AG08396 (cell line): ENCODE data around the gene MARVELD2.
A peak's percentile ranks its signal among the peaks of the same experiment; 100 is the strongest.
"Not testable (repeated sequence)": the region's sequence is repeated elsewhere in the genome, so short reads cannot be mapped to it uniquely, and the experiment has no call there.

ENCODE experiments used
- DNase-seq: peaks from one replicate; pipeline ENCODE4 v3.0.0; 2012; ENCODE audit warnings: low spot score, mixed read lengths

MARVELD2 gene

DNA sequence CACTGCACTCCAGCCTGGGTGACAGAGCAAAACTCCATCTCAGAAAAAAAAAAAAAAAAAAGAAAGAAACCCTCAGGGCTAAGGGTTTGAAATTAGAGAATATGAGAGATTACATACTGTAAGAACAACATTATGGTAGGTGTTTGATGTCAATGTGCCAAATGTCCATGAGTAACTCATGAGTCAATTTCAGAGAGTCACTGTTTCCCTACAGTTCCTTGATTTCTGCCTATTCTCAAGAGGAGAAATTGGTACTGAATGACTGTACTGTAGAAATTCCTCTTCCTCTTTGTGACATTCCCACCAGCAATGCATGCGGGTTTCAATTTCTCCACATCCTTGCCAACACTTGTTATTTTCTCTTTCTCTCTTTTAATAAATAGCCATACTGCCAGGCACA is 35.2 kb downstream of the MARVELD2 start:
- peak; percentile 63 for DNase-seq

DNA sequence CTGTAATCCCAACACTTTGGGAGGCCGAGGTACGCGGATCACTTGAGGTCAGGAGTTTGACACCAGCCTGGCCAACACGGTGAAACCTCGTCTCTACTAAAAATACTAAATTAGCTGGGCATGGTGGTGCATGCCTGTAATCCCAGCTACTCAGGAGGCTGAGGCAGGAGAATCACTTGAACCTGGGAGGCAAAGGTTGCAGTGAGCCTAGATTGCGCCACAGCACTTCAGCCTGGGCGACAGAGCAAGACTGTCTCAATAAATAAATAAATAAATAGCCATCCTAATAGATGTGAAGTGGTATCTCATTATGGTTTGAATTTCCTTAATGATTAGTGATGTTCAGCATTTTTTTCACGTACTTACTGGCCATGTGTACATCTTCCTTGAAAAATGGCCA is 35.6 kb downstream of the MARVELD2 start:
- DNase-seq: not testable (repeated sequence)

DNA sequence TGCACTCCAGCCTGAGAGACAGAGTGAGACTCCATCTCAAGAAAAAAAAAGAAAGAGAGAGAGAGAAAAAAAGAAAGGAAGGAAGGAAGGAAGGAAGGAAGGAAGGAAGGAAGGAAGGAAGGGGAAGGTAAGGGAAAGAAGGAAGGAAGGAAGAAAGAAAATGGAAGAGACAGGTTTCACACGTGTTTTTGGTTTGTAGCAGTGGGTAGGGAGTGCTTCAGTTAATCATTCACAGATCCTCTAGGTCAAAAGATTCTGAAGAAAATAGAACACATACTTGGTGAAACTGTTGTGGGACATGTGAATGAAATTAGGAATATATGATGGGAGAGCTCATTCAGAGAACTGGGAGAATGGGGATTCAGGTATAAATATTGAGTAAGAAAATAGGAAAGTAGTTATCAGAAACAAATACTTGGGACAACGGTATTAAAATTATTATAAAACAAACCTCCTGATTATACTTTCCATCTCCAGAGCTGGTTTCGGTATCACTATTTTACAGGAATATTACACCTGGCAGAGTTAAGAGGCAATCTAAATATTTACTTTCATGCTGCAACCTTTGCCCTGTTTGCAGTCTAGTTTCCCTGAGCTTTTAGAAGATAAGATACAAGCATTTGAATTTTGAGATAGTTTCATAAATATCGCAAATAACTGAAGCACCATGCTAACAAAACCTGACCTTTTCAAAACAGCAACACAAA is 37.2 kb downstream of the MARVELD2 start:
- no peak for DNase-seq

DNA sequence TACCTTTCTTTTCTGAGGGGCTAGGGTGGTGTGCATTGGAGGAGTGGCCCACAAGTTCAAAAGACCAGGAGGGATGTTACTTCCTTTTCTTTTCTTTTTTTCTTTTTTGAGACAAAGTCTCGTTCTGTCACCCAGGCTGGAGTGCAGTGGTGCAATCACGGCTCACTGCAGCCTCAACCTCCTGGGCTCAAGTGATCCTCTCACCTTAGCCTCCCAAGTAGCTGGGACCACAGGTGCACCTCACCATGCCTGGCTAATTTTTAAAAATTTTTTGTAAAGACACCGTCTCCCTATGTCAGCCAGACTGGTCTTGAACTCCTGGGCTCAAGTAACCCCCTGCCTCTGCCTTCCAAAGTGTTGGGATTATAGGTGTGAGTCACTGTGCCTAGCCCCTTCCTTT is 38.6 kb downstream of the MARVELD2 start:
- not testable (repeated sequence) for DNase-seq

DNA sequence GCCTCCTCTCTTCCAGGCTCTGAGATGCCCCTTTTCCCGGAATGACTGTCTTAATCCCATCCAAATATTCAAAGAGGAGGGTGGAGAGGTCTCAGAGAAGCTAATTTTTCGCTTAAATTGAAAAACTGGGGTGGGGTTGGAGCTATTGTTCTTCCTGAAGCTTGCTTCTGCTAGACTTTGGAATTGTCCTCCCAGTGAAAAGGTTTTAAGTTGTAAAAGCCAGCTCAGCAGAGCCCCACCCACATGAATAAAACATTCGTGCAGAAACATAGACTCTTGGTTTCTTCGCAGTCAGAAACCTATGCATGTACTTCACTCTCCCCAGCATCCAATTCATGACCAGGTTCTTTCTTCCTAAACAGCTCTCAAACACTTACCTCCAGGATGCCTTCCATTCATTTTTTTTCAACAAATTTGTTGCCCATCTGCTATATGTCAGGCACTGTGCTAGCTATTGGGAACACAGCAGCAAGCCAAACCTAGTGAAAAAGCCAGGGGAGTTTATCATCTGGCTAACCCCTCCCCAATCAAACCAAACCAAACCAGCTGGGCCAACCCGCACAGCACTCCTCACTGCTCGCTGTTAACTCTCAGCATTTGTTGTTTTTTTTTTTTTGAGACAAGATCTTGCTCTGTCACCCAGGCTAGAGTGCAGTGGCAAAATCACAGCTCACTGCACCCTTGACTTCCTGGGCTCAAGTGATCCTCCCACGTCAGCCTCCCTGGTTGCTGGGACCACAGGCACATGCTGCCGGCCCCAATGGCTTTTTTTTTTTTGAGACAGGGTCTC is 39.7 kb downstream of the MARVELD2 start:
- DNase-seq: no peak

DNA sequence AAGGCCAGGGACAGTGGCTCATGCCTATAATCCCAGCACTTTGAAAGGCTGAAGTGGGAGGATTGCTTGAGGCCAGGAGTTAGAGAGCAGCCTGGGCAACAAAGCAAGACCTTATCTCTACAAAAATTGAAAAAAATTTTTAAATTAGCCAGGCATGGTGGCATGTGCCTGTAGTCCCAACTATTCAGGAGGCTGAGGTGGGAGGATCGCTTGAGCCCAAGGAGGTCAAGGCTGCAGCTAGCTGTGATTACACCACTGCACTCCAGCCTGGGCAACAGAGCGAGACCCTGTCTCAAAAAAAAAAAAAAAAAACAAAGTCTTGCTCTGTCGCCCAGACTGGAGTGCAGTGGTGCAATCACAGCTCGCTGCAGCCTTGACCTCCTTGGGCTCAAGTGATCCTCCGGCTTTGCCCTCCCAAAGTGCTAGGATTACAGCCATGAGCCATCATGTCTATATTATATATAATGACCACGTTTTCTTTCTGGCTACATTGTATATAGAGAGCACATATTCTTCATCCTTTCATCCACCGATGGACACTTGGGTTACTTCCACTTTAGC is 40.6 kb downstream of the MARVELD2 start:
- not testable (repeated sequence) for DNase-seq

DNA sequence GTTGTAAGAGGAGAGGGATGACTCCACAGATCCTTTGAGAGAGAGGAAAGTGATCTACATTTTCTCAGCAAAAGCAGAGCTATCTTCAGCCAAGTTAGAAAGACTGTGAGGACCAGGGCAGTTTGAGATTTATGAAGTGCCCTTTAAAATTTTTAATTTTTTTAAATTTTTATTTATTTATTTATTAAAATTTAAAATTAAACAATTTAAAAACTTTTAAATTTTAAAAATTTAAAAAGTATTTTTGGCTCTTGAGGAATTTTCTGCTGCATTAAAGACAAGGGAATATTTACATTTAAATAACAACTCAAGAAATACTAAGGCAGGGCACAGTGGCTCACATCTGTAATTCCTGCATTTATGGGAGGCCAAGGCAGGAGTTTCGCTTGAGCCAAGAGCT is 47.3 kb downstream of the MARVELD2 start:
- no peak for DNase-seq

DNA sequence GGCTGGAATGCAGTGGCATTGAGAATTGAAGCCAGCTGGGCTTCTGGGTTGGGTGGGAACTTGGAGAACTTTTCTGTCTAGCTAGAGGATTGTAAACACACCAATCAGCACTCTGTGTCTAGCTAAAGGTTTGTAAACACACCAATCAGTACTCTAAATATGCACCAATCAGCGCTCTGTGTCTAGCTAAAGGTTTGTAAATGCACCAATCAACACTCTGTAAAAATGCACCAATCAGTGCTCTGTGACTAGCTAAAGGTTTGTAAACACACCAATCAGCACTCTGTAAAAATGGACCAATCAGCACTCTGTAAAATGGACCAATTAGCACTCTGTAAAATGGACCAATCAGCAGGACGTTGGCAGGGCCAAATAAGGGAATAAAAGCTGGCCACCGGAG is 51.5 kb downstream of the MARVELD2 start:
- DNase-seq: not testable (repeated sequence)

DNA sequence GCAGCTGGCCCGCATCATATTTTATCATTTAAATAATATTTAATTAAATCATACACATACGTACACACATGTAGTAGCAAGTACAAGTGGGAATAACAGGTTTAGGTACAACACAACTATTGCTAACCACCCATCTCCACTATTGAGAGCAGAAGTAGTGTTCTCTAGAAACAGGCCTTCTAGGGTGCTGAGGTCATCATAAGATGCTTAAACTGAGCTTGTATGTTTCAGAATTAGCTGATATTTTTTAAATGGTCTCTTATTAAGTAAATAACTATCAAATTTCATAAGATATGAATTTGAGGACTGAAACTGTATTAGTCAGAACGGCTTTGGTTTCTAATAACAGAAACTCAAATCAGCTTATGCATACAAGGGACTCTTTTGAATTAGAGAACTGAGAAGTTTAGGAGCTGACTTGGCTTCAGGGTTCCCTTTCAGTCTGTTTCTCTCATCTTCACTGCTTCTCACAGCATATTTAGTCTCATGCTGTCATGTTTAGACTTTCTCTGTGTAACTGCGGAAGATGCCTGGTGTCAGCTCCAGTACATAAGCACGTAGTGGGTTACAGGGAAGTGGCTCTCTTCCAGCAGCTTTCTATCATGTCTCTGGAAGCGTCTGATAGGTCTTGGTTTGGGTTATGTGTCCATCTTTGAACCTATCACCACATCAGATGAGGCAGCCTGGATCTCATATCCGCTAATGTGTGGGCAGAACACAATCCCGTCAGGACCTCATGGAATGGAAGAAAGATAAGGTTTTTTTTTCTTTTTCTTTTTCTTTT is 52.7 kb downstream of the MARVELD2 start:
- DNase-seq: peak; percentile 18

DNA sequence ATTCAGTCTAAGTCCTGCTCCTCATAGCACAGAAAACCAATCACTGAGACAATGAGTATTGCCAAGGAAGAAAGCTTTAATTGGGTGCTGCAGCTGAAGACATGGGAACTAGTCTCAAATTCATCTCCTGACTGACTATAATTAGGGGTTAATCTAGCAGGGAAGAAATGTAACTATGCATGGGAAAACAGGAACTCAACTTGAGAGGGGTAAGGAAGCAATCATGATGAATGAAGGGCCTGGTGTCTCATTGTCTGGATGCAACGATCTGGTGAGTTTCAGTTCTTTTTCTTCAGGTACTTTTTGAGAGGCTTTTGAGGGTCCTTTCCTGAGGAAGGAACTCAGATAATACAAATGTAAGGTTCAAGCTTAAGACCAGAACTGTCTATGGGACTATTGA is 53.7 kb downstream of the MARVELD2 start:
- DNase-seq: no peak

DNA sequence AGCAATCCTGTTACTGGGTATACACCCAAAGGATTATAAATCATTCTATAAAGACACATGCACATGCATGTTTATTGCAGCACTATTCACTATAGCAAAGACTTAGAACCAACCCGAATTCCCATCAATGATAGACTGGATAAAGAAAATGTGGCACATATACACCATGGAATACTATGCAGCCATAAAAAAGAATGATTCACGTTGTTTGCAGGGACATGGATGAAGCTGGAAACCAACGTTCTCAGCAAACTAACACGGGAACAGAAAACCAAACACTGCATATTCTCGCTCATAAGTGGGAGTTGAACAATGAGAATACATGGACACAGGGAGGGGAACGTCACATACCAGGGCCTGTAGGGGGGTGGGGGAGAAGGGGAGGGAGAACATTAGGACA is 56.6 kb downstream of the MARVELD2 start:
- not testable (repeated sequence) for DNase-seq

DNA sequence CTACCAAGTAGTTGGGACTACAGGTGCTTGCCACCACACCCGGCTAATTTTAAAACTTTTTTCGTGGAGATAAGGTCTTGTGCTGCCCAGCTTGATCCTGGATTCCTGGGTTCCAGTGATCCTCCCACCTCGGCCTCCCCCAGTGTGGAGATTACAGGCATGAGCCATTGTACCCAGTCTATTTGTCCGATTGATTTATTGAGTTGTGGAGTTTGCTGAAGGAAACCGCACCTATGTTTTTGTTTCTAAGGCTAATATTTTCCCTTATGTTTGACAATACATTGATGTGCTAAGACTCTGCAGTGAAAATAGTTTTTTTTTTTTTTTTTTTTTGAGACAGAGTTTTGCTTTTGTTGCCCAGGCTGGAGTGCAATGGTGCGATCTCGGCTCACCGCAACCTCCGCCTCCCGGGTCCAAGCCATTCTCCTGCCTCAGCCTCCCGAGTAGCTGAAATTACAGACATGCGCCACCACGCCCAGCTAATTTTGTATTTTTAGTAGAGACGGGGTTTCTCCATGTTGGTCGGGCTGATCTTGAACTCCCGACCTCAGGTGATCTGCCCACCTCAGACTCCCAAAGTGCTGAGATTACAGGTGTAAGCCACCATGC is 57.7 kb downstream of the MARVELD2 start:
- DNase-seq: not testable (repeated sequence)

DNA sequence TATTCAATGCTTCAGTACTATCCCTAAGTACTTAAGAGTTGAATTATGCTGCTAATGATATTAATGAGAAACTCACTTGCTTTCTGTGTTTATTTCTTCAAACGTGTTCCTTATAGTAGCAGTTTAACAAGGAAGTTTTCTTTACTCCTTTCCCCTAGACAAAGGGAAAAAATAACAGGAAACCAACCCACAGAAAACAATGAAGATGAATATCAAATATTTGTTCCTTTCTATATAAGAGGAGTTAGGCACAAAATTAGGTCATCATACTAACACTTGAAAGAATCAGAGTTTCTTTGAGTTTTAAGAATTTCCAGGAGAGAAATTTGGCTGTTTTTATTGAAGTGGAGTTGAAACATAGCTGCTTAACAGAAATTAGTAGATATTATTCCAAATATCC is 62.3 kb downstream of the MARVELD2 start:
- DNase-seq: no peak

DNA sequence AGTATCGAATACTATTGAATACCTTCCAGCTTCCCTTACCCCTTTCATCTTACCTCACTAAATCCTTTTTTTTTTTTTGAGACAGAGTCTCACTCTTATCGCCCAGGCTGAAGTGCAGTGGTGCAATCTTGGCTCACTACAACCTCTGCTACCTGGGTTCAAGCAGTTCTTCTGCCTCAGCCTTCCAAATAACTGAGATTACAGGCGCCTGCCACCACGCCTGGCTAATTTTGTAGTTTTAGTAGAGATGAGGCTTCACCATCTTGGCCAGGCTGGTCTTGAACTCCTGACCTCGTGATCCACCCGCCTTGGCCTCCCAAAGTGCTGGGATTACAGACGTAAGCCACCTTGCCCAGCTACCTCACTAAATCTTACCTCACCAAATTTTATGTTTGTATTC is 63.4 kb downstream of the MARVELD2 start:
- not testable (repeated sequence) for DNase-seq

DNA sequence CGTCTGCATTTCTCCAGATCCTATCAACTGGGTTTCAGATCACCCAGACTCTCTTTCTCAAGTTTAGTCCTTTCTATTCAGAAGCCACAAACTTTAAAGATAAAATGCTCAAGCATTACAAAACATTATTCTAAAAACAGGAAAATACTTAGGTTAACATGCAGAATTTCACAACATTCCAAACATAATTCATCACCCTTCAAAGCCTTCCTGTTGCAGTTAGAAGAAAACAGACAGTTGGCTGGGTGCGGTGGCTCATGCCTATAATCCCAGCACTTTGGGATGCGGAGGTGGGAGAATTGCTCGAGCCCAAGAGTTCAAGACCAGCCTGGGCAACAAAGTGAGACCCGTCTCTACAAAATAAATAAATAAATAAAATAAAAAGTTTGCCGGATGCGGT is 70.0 kb downstream of the MARVELD2 start:
- DNase-seq: no peak

DNA sequence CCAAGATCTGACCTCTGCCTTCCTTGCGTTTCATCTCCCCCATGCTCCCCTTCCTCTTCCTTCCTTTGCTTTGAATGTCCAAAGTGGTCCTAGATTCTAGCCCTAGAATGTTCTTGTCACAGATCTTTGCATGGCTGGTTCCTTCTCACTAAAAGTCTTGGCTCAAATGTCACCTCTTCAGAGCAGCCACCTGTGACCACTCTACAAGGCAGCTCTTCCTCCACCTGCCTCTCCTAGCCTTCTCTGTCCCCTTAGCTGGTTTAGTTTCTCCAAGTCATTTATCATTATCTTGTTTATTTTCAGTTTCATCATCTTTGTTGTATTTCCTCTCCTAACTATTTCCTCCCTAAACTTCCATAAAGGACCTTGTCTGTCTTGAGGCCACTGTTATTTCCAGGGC is 70.6 kb downstream of the MARVELD2 start:
- no peak for DNase-seq

DNA sequence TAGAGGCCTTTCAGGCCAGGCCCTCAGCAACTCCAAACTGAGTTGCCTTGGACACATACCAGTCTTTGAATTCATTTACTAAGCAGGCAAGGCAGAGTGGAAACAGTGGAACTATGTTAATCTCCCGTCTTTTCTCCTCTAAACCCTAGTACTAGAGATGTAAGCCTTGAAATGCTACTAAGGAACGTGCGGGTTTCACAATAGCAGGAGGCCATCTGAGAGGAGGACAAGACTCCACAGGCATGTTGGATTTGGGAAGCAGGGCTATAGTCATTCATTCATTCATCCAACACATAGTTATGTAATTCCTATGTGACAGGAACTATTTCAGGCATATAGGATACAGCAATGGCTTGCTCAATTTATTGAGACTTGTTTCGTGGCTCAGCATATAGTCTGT is 74.3 kb downstream of the MARVELD2 start:
- no peak for DNase-seq

DNA sequence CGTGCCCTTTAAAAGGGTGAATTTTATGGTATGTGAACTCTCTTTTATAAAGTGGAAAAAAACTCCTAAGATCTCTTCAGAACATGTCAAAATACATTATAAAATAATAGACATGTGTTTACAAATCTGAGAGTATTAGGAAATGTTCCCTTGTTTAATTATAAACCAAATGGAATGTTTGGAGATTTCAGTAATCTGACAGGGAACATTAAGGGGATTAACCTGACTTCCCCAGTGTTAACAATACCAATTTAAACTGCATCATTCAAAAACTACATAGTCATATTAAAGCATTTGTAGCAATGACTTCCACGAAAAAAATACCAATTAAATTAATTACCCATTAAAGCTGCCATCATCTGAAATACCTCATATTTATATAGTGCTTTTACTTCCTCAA is 76.1 kb downstream of the MARVELD2 start:
- DNase-seq: no peak

DNA sequence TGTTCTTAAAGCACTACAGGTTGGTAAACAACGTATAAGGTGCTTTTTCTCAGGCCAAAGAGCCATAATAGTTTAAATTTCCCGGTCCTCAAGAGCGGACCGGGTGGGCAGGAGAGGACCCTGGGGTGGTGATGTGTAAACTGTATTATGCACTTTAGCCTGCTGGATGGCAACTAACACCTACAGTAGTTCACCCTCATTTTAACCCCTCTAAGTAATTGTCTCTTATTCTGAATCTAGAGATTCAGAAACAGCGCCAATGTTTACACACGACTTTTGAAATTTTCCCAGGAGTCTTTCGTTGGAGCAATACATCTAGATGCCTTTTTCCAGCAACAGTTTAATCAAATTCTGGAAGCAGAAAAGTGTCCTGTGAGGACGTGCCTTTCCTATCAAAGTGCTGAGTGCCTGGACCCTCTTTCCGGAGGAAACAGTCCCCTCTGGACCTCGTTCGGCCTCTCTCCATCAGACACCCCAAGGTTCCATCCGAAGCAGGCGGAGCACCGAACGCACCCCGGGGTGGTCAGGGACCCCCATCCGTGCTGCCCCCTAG is 77.0 kb downstream of the MARVELD2 start:
- no peak for DNase-seq

DNA sequence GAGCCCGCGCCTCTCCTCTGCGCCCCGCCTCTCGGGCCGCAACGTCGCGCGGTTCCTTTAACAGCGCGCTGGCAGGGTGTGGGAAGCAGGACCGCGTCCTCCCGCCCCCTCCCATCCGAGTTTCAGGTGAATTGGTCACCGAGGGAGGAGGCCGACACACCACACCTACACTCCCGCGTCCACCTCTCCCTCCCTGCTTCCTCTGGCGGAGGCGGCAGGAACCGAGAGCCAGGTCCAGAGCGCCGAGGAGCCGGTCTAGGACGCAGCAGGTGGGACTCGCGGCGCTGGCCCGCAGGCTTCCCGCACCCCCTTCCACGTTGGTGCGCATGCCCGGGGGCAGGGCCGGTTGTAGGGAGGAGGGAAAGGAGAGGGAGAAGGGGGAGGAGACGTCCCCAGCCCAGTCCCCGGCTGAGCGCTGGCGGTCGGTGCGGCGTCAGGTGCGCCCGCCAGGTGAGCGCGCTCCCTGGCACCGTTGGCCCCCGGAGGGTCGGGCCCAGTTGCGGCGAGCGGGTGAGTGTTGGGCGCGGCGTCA is 77.5 kb downstream of the MARVELD2 start, which contains the start of gene OCLN:
Gene OCLN, plus strand, starts transcription at position 400 of the 532 bp plus-strand sequence. CDS start 11,455 bp downstream, outside the sequence.
- DNase-seq: peak; percentile 45

DNA sequence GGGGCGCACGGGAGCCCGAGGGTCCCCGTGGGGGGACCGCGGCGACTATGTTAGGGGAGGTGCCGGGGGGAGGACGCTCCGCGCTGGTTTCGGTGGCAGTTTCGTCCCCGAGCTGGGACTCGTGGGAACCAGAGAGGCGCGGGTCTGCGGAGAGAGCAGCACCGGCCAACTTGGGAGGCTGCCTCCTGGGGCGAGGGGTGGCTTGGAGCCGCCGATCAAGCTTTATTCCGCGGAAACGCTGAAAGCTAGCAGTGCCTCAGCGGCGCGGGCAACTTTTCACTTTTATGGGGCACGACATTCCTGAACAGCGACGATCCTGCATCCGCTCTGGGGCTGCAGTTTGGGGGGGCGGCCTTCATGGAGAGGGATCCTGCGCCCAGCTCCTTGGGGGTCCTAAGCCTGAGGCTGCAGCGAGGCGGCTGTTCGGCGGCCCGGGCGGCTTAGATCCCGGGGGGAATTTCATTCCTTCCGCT is 78.0 kb downstream of the MARVELD2 start:
- peak; percentile 52 for DNase-seq
